Stimulated activated naive CD8-positive, alpha-beta T cell treated with anti-CD3 and anti-CD28 coated beads, Interleukin-15, Interleukin-2, amounts not matched to agents 100 ng/mL and 50 ng/mL, for 24 hours (primary cell): Measurements from ENCODE around the gene TAAR9.
"Not testable (repeated sequence)": the region's sequence is repeated elsewhere in the genome, so short reads cannot be mapped to it uniquely, and the experiment has no call there.

Experiments
- H3K27ac Mint-ChIP-seq: one replicate; pipeline ENCODE4 v1.8.0; 2021; ENCODE audit warnings: mild to moderate bottlenecking, mixed read lengths
- H3K27me3 Mint-ChIP-seq: one replicate; pipeline ENCODE4 v1.8.0; 2021; ENCODE audit warnings: mixed read lengths
- H3K36me3 Mint-ChIP-seq: one replicate; pipeline ENCODE4 v1.8.0; 2021; ENCODE audit warnings: low read depth, mixed read lengths
- H3K4me1 Mint-ChIP-seq: one replicate; pipeline ENCODE4 v1.8.0; 2021; ENCODE audit warnings: low read depth, mixed read lengths
- H3K4me3 Mint-ChIP-seq: one replicate; pipeline ENCODE4 v1.8.0; 2021; ENCODE audit warnings: mild to moderate bottlenecking, mixed read lengths
- H3K9me3 Mint-ChIP-seq: one replicate; pipeline ENCODE4 v1.8.0; 2021; ENCODE audit warnings: mixed read lengths

Gene TAAR9

GRCh38 chr6:132534546-132534945 lies 3.5 kb upstream of the TAAR9 start:
- H3K36me3 Mint-ChIP-seq, H3K9me3 Mint-ChIP-seq: not testable (repeated sequence)
- H3K27me3 Mint-ChIP-seq = peaks cover 16% of the 10 kb centered on the region

GRCh38 chr6:132537145-132537544 lies 932 bp upstream of the TAAR9 start:
- H3K4me1 Mint-ChIP-seq = no peaks in the 10 kb centered on the region
- H3K27me3 Mint-ChIP-seq = peaks cover 28% of the 10 kb centered on the region
- H3K27ac Mint-ChIP-seq = no peak overlapping the region
- H3K36me3 Mint-ChIP-seq = no peaks in the 10 kb centered on the region
- no peaks in the 10 kb centered on the region for H3K9me3 Mint-ChIP-seq
- H3K4me3 Mint-ChIP-seq = no peak overlapping the region

More at GRCh38 chr6:132534546-132534945, 3.5 kb upstream of the TAAR9 start:
- H3K4me1 Mint-ChIP-seq, H3K4me3 Mint-ChIP-seq, H3K27ac Mint-ChIP-seq: not testable (repeated sequence)

- Mint-ChIP-seq H3K4me1 (no peaks in the 10 kb centered on the region), H3K36me3 (no peaks in the 10 kb centered on the region), H3K27ac (no peak overlapping the region), H3K9me3 (no peaks in the 10 kb centered on the region), H3K4me3 (no peak overlapping the region), H3K27me3 (peaks cover 37% of the 10 kb centered on the region)
Measured at GRCh38 chr6:132544826-132545225, 6.7 kb downstream of the TAAR9 start.

- Mint-ChIP-seq H3K27ac (no peak overlapping the region), H3K9me3 (no peaks in the 10 kb centered on the region), H3K27me3 (peaks cover 31% of the 10 kb centered on the region), H3K36me3 (no peaks in the 10 kb centered on the region), H3K4me3 (no peak overlapping the region), H3K4me1 (no peaks in the 10 kb centered on the region)
Measured at GRCh38 chr6:132548746-132549463, 10.8 kb downstream of the TAAR9 start.

- Mint-ChIP-seq H3K4me1 (no peaks in the 10 kb centered on the region), H3K27me3 (peaks cover 26% of the 10 kb centered on the region), H3K36me3 (no peaks in the 10 kb centered on the region), H3K9me3 (no peaks in the 10 kb centered on the region), H3K4me3 (no peak overlapping the region), H3K27ac (no peak overlapping the region)
Measured at GRCh38 chr6:132551214-132551613, 13.1 kb downstream of the TAAR9 start.

GRCh38 chr6:132552372-132552771 lies 14.3 kb downstream of the TAAR9 start, which contains the start of gene TAAR8:
TAAR8 (plus strand) TSS chr6:132552672; CDS start chr6:132552693, 21 bp downstream.
- Mint-ChIP-seq H3K4me3 (no peak within 1 kb of the TSS), H3K36me3 (no peaks in the 10 kb centered on the region), H3K27ac (no peak within 1 kb of the TSS), H3K27me3 (peaks cover 37% of the 10 kb centered on the region), H3K9me3 (no peaks in the 10 kb centered on the region), H3K4me1 (no peaks in the 10 kb centered on the region)

- H3K27ac Mint-ChIP-seq, H3K36me3 Mint-ChIP-seq, H3K4me3 Mint-ChIP-seq, H3K4me1 Mint-ChIP-seq, H3K9me3 Mint-ChIP-seq: not testable (repeated sequence)
- H3K27me3 Mint-ChIP-seq = peaks cover 50% of the 10 kb centered on the region
Measured at GRCh38 chr6:132560087-132560486, 22.0 kb downstream of the TAAR9 start.

- Mint-ChIP-seq H3K27me3 (peaks cover 42% of the 10 kb centered on the region), H3K27ac (no peak overlapping the region), H3K4me3 (no peak overlapping the region), H3K9me3 (no peaks in the 10 kb centered on the region), H3K36me3 (no peaks in the 10 kb centered on the region), H3K4me1 (no peaks in the 10 kb centered on the region)
Measured at GRCh38 chr6:132566404-132566803, 28.3 kb downstream of the TAAR9 start.

- Mint-ChIP-seq H3K36me3 (no peaks in the 10 kb centered on the region), H3K27me3 (peaks cover 40% of the 10 kb centered on the region), H3K27ac (no peak overlapping the region), H3K4me3 (no peak overlapping the region), H3K9me3 (no peaks in the 10 kb centered on the region), H3K4me1 (no peaks in the 10 kb centered on the region)
Measured at GRCh38 chr6:132567566-132567965, 29.5 kb downstream of the TAAR9 start.

- Mint-ChIP-seq H3K27me3 (peaks cover 38% of the 10 kb centered on the region), H3K36me3 (no peaks in the 10 kb centered on the region), H3K4me3 (no peak overlapping the region), H3K27ac (no peak overlapping the region), H3K4me1 (no peaks in the 10 kb centered on the region), H3K9me3 (no peaks in the 10 kb centered on the region)
Measured at GRCh38 chr6:132568611-132569010, 30.5 kb downstream of the TAAR9 start.

- H3K9me3 Mint-ChIP-seq = no peaks in the 10 kb centered on the region
- no peaks in the 10 kb centered on the region for H3K36me3 Mint-ChIP-seq
- no peaks in the 10 kb centered on the region for H3K4me1 Mint-ChIP-seq
- H3K27ac Mint-ChIP-seq = no peak overlapping the region
- no peak overlapping the region for H3K4me3 Mint-ChIP-seq
- H3K27me3 Mint-ChIP-seq = peaks cover 39% of the 10 kb centered on the region
Measured at GRCh38 chr6:132569170-132569569, 31.1 kb downstream of the TAAR9 start.

- H3K27me3 Mint-ChIP-seq = peaks cover 38% of the 10 kb centered on the region
- H3K9me3 Mint-ChIP-seq = no peaks in the 10 kb centered on the region
- H3K27ac Mint-ChIP-seq = no peak within 1 kb of the TSS
- H3K4me3 Mint-ChIP-seq = no peak within 1 kb of the TSS
- H3K36me3 Mint-ChIP-seq = no peaks in the 10 kb centered on the region
- H3K4me1 Mint-ChIP-seq = no peaks in the 10 kb centered on the region
Measured at GRCh38 chr6:132570221-132570777, 32.2 kb downstream of the TAAR9 start, which contains the start of gene TAAR6. TAAR6 (plus strand) TSS chr6:132570322; CDS start chr6:132570322, 0 bp downstream.

- H3K9me3 Mint-ChIP-seq = no peaks in the 10 kb centered on the region
- H3K27ac Mint-ChIP-seq = no peak overlapping the region
- H3K36me3 Mint-ChIP-seq = no peaks in the 10 kb centered on the region
- no peaks in the 10 kb centered on the region for H3K4me1 Mint-ChIP-seq
- peaks cover 35% of the 10 kb centered on the region for H3K27me3 Mint-ChIP-seq
- no peak overlapping the region for H3K4me3 Mint-ChIP-seq
Measured at GRCh38 chr6:132571774-132572173, 33.7 kb downstream of the TAAR9 start.

- Mint-ChIP-seq H3K4me3 (no peak overlapping the region), H3K27me3 (peaks cover 25% of the 10 kb centered on the region), H3K36me3 (no peaks in the 10 kb centered on the region), H3K9me3 (no peaks in the 10 kb centered on the region), H3K4me1 (no peaks in the 10 kb centered on the region), H3K27ac (no peak overlapping the region)
Measured at GRCh38 chr6:132584698-132585097, 46.6 kb downstream of the TAAR9 start.

- no peak overlapping the region for H3K4me3 Mint-ChIP-seq
- no peaks in the 10 kb centered on the region for H3K9me3 Mint-ChIP-seq
- H3K36me3 Mint-ChIP-seq = no peaks in the 10 kb centered on the region
- no peaks in the 10 kb centered on the region for H3K4me1 Mint-ChIP-seq
- H3K27ac Mint-ChIP-seq = no peak overlapping the region
- H3K27me3 Mint-ChIP-seq = peaks cover 23% of the 10 kb centered on the region
Measured at GRCh38 chr6:132587424-132587823, 49.3 kb downstream of the TAAR9 start.
